ENCODE data around the gene EMID1. TPM values are rescaled to one million over a fixed set of nuclear protein-coding genes. Genes with fewer than 3 reads are reported as not detected.

The EMID1 gene
- total RNA-seq, 1 experiment from 2014 or later: 6.1 TPM

DNA sequence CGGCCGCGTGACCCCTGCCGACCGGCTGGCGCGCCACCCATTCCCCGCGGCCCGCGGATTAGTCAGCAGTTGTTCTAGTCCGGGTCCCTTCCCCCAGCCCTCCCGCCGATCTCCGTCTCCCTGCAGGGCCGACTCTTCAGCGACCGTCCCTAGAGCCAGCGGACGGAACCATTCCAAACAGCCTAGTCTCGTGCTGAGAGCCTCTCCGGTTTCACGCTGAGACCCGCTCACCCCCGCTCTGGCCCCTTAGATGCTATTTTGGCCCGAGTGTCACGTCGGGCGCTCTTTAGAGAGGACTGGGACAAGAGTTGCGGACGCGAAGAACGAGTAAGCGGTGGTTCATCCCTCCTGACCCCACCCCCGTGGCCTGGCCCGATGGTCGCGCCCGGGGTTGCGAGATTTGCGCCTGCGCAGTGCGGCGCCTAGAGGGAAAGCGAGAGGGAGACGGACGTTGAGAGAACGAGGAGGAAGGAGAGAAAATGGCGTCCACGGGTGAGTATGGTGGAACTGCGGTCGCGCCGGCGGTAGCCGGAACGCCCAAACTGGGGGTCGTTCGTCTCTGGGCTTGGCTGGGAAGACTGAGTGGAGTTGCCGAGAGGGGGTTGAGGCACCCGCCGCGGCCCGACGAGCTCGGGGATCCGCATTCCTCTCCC, 62.3 kb downstream of the EMID1 start, which contains the start of the genes EWSR1 and RHBDD3 (continued):
- TF ChIP-seq ZNF281 (CRISPR knock-in tag; IDR thresholded peaks at IDR 0.05) (peak; percentile 92; the same call in 1 of the 2 replicates), HMGA2 (CRISPR knock-in tag; IDR thresholded peaks at IDR 0.05) (peak; percentile 18; the same call in 1 of the 2 replicates), NR1H2 (CRISPR knock-in tag; IDR thresholded peaks at IDR 0.05) (no peak), CREB1 (CRISPR knock-in tag; IDR thresholded peaks at IDR 0.05) (no peak), CBFB (CRISPR knock-in tag; IDR thresholded peaks at IDR 0.05; ENCODE audit: low read depth) (0 out of 2 replicates have a peak, but pooled peaks have one; percentile 87), TEAD1 (CRISPR knock-in tag; IDR thresholded peaks at IDR 0.05) (0 out of 2 replicates have a peak, but pooled peaks have one; percentile 1), ZNF532 (CRISPR knock-in tag; IDR thresholded peaks at IDR 0.05; ENCODE audit: borderline replicate concordance) (no peak), ZNF232 (CRISPR knock-in tag; IDR thresholded peaks at IDR 0.05) (peak; percentile 80; the same call in 1 of the 2 replicates), FOXK1 (CRISPR knock-in tag; IDR thresholded peaks at IDR 0.05) (no peak; the same call in 1 of the 2 replicates), ZBTB21 (CRISPR knock-in tag; IDR thresholded peaks at IDR 0.05; ENCODE audit: borderline replicate concordance) (no peak), GTF2I (CRISPR knock-in tag; conservative IDR thresholded peaks at IDR 0.05) (no peak), AR (CRISPR knock-in tag; IDR thresholded peaks at IDR 0.05) (no peak), ZNF416 (CRISPR knock-in tag; IDR thresholded peaks at IDR 0.05) (peak; percentile 78; the same call in 1 of the 2 replicates), JAZF1 (CRISPR knock-in tag; IDR thresholded peaks at IDR 0.05) (no peak), GABPB1 (CRISPR knock-in tag; IDR thresholded peaks at IDR 0.05) (no peak), NR3C1 (CRISPR knock-in tag; conservative IDR thresholded peaks at IDR 0.05; ENCODE audit: low read depth) (no peak)
- TF ChIP-seq, protein P1, sequence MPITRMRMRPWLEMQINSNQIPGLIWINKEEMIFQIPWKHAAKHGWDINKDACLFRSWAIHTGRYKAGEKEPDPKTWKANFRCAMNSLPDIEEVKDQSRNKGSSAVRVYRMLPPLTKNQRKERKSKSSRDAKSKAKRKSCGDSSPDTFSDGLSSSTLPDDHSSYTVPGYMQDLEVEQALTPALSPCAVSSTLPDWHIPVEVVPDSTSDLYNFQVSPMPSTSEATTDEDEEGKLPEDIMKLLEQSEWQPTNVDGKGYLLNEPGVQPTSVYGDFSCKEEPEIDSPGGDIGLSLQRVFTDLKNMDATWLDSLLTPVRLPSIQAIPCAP (CRISPR knock-in tag; IDR thresholded peaks at IDR 0.05): no peak
- TF ChIP-seq, protein P2, sequence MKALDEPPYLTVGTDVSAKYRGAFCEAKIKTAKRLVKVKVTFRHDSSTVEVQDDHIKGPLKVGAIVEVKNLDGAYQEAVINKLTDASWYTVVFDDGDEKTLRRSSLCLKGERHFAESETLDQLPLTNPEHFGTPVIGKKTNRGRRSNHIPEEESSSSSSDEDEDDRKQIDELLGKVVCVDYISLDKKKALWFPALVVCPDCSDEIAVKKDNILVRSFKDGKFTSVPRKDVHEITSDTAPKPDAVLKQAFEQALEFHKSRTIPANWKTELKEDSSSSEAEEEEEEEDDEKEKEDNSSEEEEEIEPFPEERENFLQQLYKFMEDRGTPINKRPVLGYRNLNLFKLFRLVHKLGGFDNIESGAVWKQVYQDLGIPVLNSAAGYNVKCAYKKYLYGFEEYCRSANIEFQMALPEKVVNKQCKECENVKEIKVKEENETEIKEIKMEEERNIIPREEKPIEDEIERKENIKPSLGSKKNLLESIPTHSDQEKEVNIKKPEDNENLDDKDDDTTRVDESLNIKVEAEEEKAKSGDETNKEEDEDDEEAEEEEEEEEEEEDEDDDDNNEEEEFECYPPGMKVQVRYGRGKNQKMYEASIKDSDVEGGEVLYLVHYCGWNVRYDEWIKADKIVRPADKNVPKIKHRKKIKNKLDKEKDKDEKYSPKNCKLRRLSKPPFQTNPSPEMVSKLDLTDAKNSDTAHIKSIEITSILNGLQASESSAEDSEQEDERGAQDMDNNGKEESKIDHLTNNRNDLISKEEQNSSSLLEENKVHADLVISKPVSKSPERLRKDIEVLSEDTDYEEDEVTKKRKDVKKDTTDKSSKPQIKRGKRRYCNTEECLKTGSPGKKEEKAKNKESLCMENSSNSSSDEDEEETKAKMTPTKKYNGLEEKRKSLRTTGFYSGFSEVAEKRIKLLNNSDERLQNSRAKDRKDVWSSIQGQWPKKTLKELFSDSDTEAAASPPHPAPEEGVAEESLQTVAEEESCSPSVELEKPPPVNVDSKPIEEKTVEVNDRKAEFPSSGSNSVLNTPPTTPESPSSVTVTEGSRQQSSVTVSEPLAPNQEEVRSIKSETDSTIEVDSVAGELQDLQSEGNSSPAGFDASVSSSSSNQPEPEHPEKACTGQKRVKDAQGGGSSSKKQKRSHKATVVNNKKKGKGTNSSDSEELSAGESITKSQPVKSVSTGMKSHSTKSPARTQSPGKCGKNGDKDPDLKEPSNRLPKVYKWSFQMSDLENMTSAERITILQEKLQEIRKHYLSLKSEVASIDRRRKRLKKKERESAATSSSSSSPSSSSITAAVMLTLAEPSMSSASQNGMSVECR (CRISPR knock-in tag; IDR thresholded peaks at IDR 0.05; ENCODE audit: borderline replicate concordance): no peak; the same call in 1 of the 2 replicates
- TF ChIP-seq, protein P3, sequence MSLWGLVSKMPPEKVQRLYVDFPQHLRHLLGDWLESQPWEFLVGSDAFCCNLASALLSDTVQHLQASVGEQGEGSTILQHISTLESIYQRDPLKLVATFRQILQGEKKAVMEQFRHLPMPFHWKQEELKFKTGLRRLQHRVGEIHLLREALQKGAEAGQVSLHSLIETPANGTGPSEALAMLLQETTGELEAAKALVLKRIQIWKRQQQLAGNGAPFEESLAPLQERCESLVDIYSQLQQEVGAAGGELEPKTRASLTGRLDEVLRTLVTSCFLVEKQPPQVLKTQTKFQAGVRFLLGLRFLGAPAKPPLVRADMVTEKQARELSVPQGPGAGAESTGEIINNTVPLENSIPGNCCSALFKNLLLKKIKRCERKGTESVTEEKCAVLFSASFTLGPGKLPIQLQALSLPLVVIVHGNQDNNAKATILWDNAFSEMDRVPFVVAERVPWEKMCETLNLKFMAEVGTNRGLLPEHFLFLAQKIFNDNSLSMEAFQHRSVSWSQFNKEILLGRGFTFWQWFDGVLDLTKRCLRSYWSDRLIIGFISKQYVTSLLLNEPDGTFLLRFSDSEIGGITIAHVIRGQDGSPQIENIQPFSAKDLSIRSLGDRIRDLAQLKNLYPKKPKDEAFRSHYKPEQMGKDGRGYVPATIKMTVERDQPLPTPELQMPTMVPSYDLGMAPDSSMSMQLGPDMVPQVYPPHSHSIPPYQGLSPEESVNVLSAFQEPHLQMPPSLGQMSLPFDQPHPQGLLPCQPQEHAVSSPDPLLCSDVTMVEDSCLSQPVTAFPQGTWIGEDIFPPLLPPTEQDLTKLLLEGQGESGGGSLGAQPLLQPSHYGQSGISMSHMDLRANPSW (CRISPR knock-in tag; conservative IDR thresholded peaks at IDR 0.05; ENCODE audit: low read depth): no peak
- TF ChIP-seq, protein P4, sequence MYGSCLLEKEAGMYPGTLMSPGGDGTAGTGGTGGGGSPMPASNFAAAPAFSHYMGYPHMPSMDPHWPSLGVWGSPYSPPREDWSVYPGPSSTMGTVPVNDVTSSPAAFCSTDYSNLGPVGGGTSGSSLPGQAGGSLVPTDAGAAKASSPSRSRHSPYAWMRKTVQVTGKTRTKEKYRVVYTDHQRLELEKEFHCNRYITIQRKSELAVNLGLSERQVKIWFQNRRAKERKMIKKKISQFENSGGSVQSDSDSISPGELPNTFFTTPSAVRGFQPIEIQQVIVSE (CRISPR knock-in tag; IDR thresholded peaks at IDR 0.05; ENCODE audit: borderline replicate concordance): no peak

All from WTC11 (cell line).